Measurements from ENCODE around the gene ZSCAN5B. TPM values are rescaled to one million over a fixed set of nuclear protein-coding genes. Genes with fewer than 3 reads are reported as not detected.

Gene ZSCAN5B
- total RNA-seq, 2 experiments from 2014 or later: not detected

- no peak overlapping the region for H3K4me3 Mint-ChIP-seq
- peaks cover 24% of the 10 kb centered on the region for H3K36me3 Mint-ChIP-seq
- CTCF ChIA-PET: no interaction called here
- H3K4me1 Mint-ChIP-seq: peaks cover 12% of the 10 kb centered on the region
- no peaks in the 10 kb centered on the region for H3K27me3 Mint-ChIP-seq
- no peak for DNase-seq
- H3K9me3 Mint-ChIP-seq (ENCODE audit: low read depth): no peaks in the 10 kb centered on the region
- H3K27ac Mint-ChIP-seq: peak overlapping the region; percentile 11
- no peak for ATAC-seq
These were observed 49.5 kb downstream of the ZSCAN5B start for GRCh38 chr19:56148096-56148495.

DNA sequence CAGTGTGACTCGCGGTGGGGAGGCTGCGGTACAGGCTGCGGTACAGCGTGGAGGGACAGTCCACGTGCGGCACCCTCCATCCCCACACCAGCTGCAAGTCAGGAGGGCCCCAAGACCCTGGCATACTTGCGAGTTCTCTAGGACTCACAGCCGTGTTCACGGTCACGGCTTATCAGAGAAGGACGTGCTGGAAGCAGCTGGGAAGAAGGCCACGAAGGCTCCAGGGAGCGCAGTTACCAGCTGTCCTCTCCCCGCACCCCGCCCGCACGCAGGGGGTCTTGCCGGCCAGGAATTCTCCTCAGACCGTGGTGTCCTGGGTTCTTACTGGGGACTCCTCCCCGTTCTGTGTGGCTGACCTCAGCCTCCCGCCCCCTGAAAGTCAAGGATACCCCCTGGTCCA is 50.3 kb downstream of the ZSCAN5B start:
- no peak for ATAC-seq
- no peaks in the 10 kb centered on the region for H3K9me3 Mint-ChIP-seq (ENCODE audit: low read depth)
- CTCF ChIA-PET: no interaction called here

GRCh38 chr19:56146904-56147303 is 50.7 kb downstream of the ZSCAN5B start:
- CTCF ChIA-PET: interaction anchor here (1.2 to 1.3 kb wide), 2 partner anchors 66 to 81 kb away, joined by 3 to 4 read pairs; no protein-coding TSS in a partner anchor
- peaks cover 24% of the 10 kb centered on the region for H3K36me3 Mint-ChIP-seq
- no peak overlapping the region for H3K27ac Mint-ChIP-seq
- H3K9me3 Mint-ChIP-seq (ENCODE audit: low read depth): no peaks in the 10 kb centered on the region
- ATAC-seq: no peak
- H3K27me3 Mint-ChIP-seq: no peaks in the 10 kb centered on the region
- H3K4me3 Mint-ChIP-seq: no peak overlapping the region
- peaks cover 20% of the 10 kb centered on the region for H3K4me1 Mint-ChIP-seq
- no peak for DNase-seq

More for the DNA sequence above, 50.3 kb downstream of the ZSCAN5B start:
- Mint-ChIP-seq H3K4me1 (peaks cover 18% of the 10 kb centered on the region), H3K36me3 (peaks cover 24% of the 10 kb centered on the region), H3K27me3 (no peaks in the 10 kb centered on the region), H3K27ac (no peak overlapping the region), H3K4me3 (no peak overlapping the region)
- DNase-seq: no peak

DNA sequence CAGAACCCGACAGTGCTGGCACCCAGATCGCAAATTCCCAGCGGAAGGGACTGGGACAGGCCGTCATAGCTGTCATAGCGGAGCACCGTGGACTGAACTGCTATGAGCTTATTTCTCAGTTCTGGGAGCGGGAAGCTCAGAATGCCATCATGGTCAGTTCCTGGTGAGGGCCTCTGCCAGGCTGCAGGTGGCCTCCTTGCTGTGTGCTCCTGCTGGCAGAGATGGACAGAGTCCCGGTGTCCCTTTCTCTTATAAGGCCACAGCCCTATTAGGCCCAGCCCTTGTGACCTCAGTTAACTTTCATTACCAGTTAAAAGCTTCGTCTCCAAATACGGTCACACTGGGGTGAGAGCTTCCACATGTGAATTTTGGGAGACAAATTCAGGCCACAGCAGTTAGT is 51.9 kb downstream of the ZSCAN5B start:
- H3K36me3 Mint-ChIP-seq: peaks cover 24% of the 10 kb centered on the region
- CTCF ChIA-PET: interaction anchor here (0.8 to 1.8 kb wide), 4 partner anchors 12 to 107 kb away, joined by 3 to 7 read pairs (median 4); no protein-coding TSS in a partner anchor
- H3K27me3 Mint-ChIP-seq: no peaks in the 10 kb centered on the region
- ATAC-seq (no peak), DNase-seq (no peak)
- no peak overlapping the region for H3K4me3 Mint-ChIP-seq
- no peaks in the 10 kb centered on the region for H3K9me3 Mint-ChIP-seq (ENCODE audit: low read depth)
- peaks cover 25% of the 10 kb centered on the region for H3K4me1 Mint-ChIP-seq
- H3K27ac Mint-ChIP-seq: no peak overlapping the region

GRCh38 chr19:56144831-56145230 is 52.8 kb downstream of the ZSCAN5B start:
- CTCF ChIA-PET: interaction anchor here (1.8 kb wide), 1 partner anchor 11 kb away, joined by 7 read pairs; no protein-coding TSS in a partner anchor
- Mint-ChIP-seq H3K4me3 (no peak overlapping the region), H3K9me3 (ENCODE audit: low read depth) (no peaks in the 10 kb centered on the region), H3K27me3 (no peaks in the 10 kb centered on the region), H3K27ac (no peak overlapping the region), H3K4me1 (peaks cover 33% of the 10 kb centered on the region), H3K36me3 (peaks cover 20% of the 10 kb centered on the region)
- ATAC-seq (no peak), DNase-seq (no peak)

GRCh38 chr19:56144376-56144775 is 53.2 kb downstream of the ZSCAN5B start:
- Mint-ChIP-seq H3K27me3 (no peaks in the 10 kb centered on the region), H3K27ac (peak overlapping the region; percentile 16), H3K9me3 (ENCODE audit: low read depth) (no peaks in the 10 kb centered on the region), H3K4me3 (no peak overlapping the region), H3K4me1 (peaks cover 36% of the 10 kb centered on the region), H3K36me3 (peaks cover 16% of the 10 kb centered on the region)
- no peak for DNase-seq
- no peak for ATAC-seq
- CTCF ChIA-PET: no interaction called here

- Mint-ChIP-seq H3K27me3 (no peaks in the 10 kb centered on the region), H3K4me3 (no peak overlapping the region), H3K27ac (no peak overlapping the region), H3K36me3 (peaks cover 8% of the 10 kb centered on the region), H3K9me3 (ENCODE audit: low read depth) (no peaks in the 10 kb centered on the region), H3K4me1 (peaks cover 39% of the 10 kb centered on the region)
- DNase-seq (no peak), ATAC-seq (no peak)
- CTCF ChIA-PET: interaction anchor here (0.7 to 1.5 kb wide), 4 partner anchors 22 to 110 kb away, joined by 3 read pairs; partner anchors contain the start of gene ZNF787
These were observed 54.6 kb downstream of the ZSCAN5B start for GRCh38 chr19:56142897-56143434.

- Mint-ChIP-seq H3K36me3 (peaks cover 1% of the 10 kb centered on the region), H3K9me3 (ENCODE audit: low read depth) (no peaks in the 10 kb centered on the region), H3K27me3 (no peaks in the 10 kb centered on the region), H3K4me1 (peaks cover 39% of the 10 kb centered on the region), H3K4me3 (peak overlapping the region; percentile 68), H3K27ac (peak overlapping the region; percentile 66)
- DNase-seq (no peak), ATAC-seq (no peak)
- CTCF ChIA-PET: interaction anchor here (0.7 to 1.5 kb wide), 4 partner anchors 21 to 110 kb away, joined by 3 read pairs; partner anchors contain the start of gene ZNF787
These were observed 55.3 kb downstream of the ZSCAN5B start for GRCh38 chr19:56142087-56142787.

GRCh38 chr19:56141417-56141993 is 56.1 kb downstream of the ZSCAN5B start:
- peak overlapping the region; percentile 92 for H3K27ac Mint-ChIP-seq
- peak; percentile 50 for DNase-seq
- no peaks in the 10 kb centered on the region for H3K9me3 Mint-ChIP-seq (ENCODE audit: low read depth)
- H3K4me1 Mint-ChIP-seq: peaks cover 39% of the 10 kb centered on the region
- H3K36me3 Mint-ChIP-seq: peaks cover 1% of the 10 kb centered on the region
- ATAC-seq: no peak
- peak overlapping the region; percentile 83 for H3K4me3 Mint-ChIP-seq
- CTCF ChIA-PET: interaction anchor here (0.7 to 1.5 kb wide), 2 partner anchors 20 to 75 kb away, joined by 3 read pairs; partner anchors contain the start of gene ZNF787
- no peaks in the 10 kb centered on the region for H3K27me3 Mint-ChIP-seq

- Mint-ChIP-seq H3K9me3 (ENCODE audit: low read depth) (no peaks in the 10 kb centered on the region), H3K4me3 (peak within 1 kb of the TSS; percentile 83), H3K27me3 (no peaks in the 10 kb centered on the region), H3K4me1 (peaks cover 39% of the 10 kb centered on the region), H3K36me3 (peaks cover 1% of the 10 kb centered on the region), H3K27ac (peak within 1 kb of the TSS; percentile 92)
- DNase-seq (peak; percentile 100), ATAC-seq (peak; percentile 94)
- CTCF ChIA-PET: interaction anchor here (0.6 to 0.9 kb wide), 4 partner anchors 75 to 484 kb away, joined by 3 read pairs; no protein-coding TSS in a partner anchor
These were observed 56.8 kb downstream of the ZSCAN5B start, which contains the start of gene ZNF444 for GRCh38 chr19:56140583-56141416. Gene ZNF444, plus strand, starts transcription at chr19:56141287. Its CDS starts 5,625 bp downstream, at chr19:56146912.

- H3K4me3 Mint-ChIP-seq: peak overlapping the region; percentile 83
- no peak for ATAC-seq
- DNase-seq: no peak
- H3K27ac Mint-ChIP-seq: peak overlapping the region; percentile 92
- H3K36me3 Mint-ChIP-seq: peaks cover 1% of the 10 kb centered on the region
- H3K4me1 Mint-ChIP-seq: peaks cover 39% of the 10 kb centered on the region
- H3K27me3 Mint-ChIP-seq: no peaks in the 10 kb centered on the region
- no peaks in the 10 kb centered on the region for H3K9me3 Mint-ChIP-seq (ENCODE audit: low read depth)
- CTCF ChIA-PET: interaction anchor here (0.8 to 0.9 kb wide), 2 partner anchors 74 to 483 kb away, joined by 3 read pairs; no protein-coding TSS in a partner anchor
These were observed 57.6 kb downstream of the ZSCAN5B start for GRCh38 chr19:56139847-56140582.

Data from activated CD8-positive, alpha-beta memory T cell treated with anti-CD3 and anti-CD28 coated beads, Interleukin-2, amount 10 ng/mL, durations not matched to agents 7 days and 5 days (primary cell).